PC-3 (cell line): ENCODE measurements around the gene BHLHA15. TPM values are rescaled to one million over a fixed set of nuclear protein-coding genes. Genes with fewer than 3 reads are reported as not detected.
A peak's percentile ranks its signal among the peaks of the same experiment; 100 is the strongest.

Experiments
- ATAC-seq: fragments of 200-7000 bp; cut with Tn5 transposase; 2 replicates; pipeline ENCODE4 v1.9.1; 2020; ENCODE audit warnings: mild to moderate bottlenecking, moderate library complexity
- BruUV-seq: library from RNA; stranded (reverse); fragments of 400-500 nt; replicated peaks from 2 replicates; lab custom pipeline; 2021; lab: Mats Ljungman, UMichigan
- CTCF ChIA-PET: fragments of 300-600 bp; sonication (Branson Sonifier 250); formaldehyde crosslinking; loops from one replicate; lab custom pipeline; 2022; ENCODE audit warnings: antibody characterized with exemption; lab: Charles Lee
- POLR2A ChIA-PET: fragments of 300-600 bp; sonication (Branson Sonifier 250); formaldehyde crosslinking; loops from one replicate; lab custom pipeline; 2022; ENCODE audit warnings: antibody characterized with exemption; ENCODE audit not compliant: unreplicated experiment; lab: Charles Lee
- DNase-seq: peaks from one replicate; pipeline ENCODE4 v3.0.0-alpha.2; 2015
- H2AFZ ChIP-seq: fragments of 300-600 bp; sonication (generic); 2 replicates; pipeline ENCODE4 v1.6.0; 2016; ENCODE audit warnings: antibody characterized with exemption, low read length
- H3F3A ChIP-seq: fragments of 300-600 bp; sonication (generic); one replicate; pipeline ENCODE4 v1.6.0; 2017; ENCODE audit warnings: antibody characterized with exemption, low read length, control low read depth, mild to moderate bottlenecking; ENCODE audit not compliant: unreplicated experiment
- H3K27ac ChIP-seq: fragments of 300-600 bp; sonication (generic); 2 replicates; pipeline ENCODE4 v1.5.1; 2016; ENCODE audit warnings: mild to moderate bottlenecking, low read length
- H3K27me3 ChIP-seq: fragments of 300-600 bp; sonication (generic); 2 replicates; pipeline ENCODE4 v1.6.1; 2016; ENCODE audit warnings: low read length, mixed read lengths
- H3K36me3 ChIP-seq: fragments of 300-600 bp; sonication (generic); 2 replicates; pipeline ENCODE4 v1.6.1; 2016; ENCODE audit warnings: low read depth, mixed run types, low read length, mixed read lengths
- H3K4me1 ChIP-seq: fragments of 300-600 bp; sonication (generic); 2 replicates; pipeline ENCODE4 v1.5.1; 2016; ENCODE audit warnings: low read length; ENCODE audit not compliant: insufficient read depth
- H3K4me2 ChIP-seq: fragments of 300-600 bp; sonication (generic); 2 replicates; pipeline ENCODE4 v1.6.0; 2016; ENCODE audit warnings: low read length
- H3K4me3 ChIP-seq: fragments of 300-600 bp; sonication (generic); 2 replicates; pipeline ENCODE4 v1.5.1; 2016; ENCODE audit warnings: mild to moderate bottlenecking, low read length, mixed read lengths
- H3K79me2 ChIP-seq: fragments of 300-600 bp; sonication (generic); 2 replicates; pipeline ENCODE4 v1.6.1; 2017; ENCODE audit warnings: low read length, mixed read lengths
- H3K9ac ChIP-seq: fragments of 300-600 bp; sonication (generic); 2 replicates; pipeline ENCODE4 v1.6.0; 2016; ENCODE audit warnings: mild to moderate bottlenecking, low read length
- H3K9me2 ChIP-seq: fragments of 300-600 bp; sonication (generic); replicated peaks from 2 replicates; pipeline ENCODE4 v1.6.1; 2016; ENCODE audit warnings: mixed run types, low read length, mixed read lengths
- H3K9me3 ChIP-seq: fragments of 300-600 bp; sonication (generic); 2 replicates; pipeline ENCODE4 v1.6.1; 2016; ENCODE audit warnings: low read length, mixed read lengths
- H4K20me1 ChIP-seq: fragments of 300-600 bp; sonication (generic); 2 replicates; pipeline ENCODE4 v1.6.1; 2016; ENCODE audit warnings: low read length, mixed read lengths
- CTCF ChIP-seq: fragments of 300-600 bp; sonication (generic); conservative IDR thresholded peaks from 2 replicates; pipeline ENCODE4 v1.5.1; 2017; ENCODE audit warnings: antibody characterized with exemption, low read depth, mild to moderate bottlenecking, low read length
- EZH2 ChIP-seq: fragments of 300-600 bp; sonication (generic); IDR thresholded peaks from one replicate; pipeline ENCODE4 v1.6.1; 2017; ENCODE audit warnings: antibody characterized with exemption, mild to moderate bottlenecking, low read length; ENCODE audit not compliant: unreplicated experiment
- EZH2phosphoT487 ChIP-seq: fragments of 300-600 bp; sonication (generic); IDR thresholded peaks from 2 replicates; pipeline ENCODE4 v1.6.1; 2018; ENCODE audit warnings: mild to moderate bottlenecking, antibody characterized with exemption, low read length, borderline replicate concordance
- intact Hi-C: fragments of 100-400 bp; cut with micrococcal nuclease; formaldehyde crosslinking; loops from 2 replicates; pipeline ENCODE4 v1.9.0; 2023
- total RNA-seq: library from RNA; depleted of rRNA; stranded (reverse); fragments of >200 nt; gene quantifications from 2 replicates; pipeline ENCODE4 v1.2.3, GENCODE V29; 2014

Gene BHLHA15
- total RNA-seq, 1 experiment from 2014 or later, result 12.0 TPM

- Histone ChIP-seq H4K20me1 (no peaks in the 10 kb centered on the region), H3K4me1 (peaks cover 17% of the 10 kb centered on the region), H3K27me3 (no peaks in the 10 kb centered on the region), H3K9me2 (no peaks in the 10 kb centered on the region), H3K4me2 (no peak overlapping the region), H3K36me3 (peaks cover 3% of the 10 kb centered on the region; the same call in 1 of the 2 replicates), H3K79me2 (no peaks in the 10 kb centered on the region), H3K27ac (peak overlapping the region; percentile 83), H2AFZ (no peak overlapping the region), H3K9me3 (no peaks in the 10 kb centered on the region), H3K4me3 (no peak overlapping the region), H3F3A (no peaks in the 10 kb centered on the region), H3K9ac (peak overlapping the region; percentile 42; the same call in 1 of the 2 replicates)
- intact Hi-C loops, result no loop called here
- DNase-seq (no peak), ATAC-seq (no peak; the same call in 1 of the 2 replicates)
- TF ChIP-seq CTCF (no peak), EZH2phosphoT487 (no peak), EZH2 (no peak)
- no TSS peak for BruUV-seq
- ChIA-PET CTCF (no interaction called here), POLR2A (no interaction called here)
These were observed 33.7 kb upstream of the BHLHA15 start for GRCh38 chr7:98177553-98177952.

GRCh38 chr7:98178321-98178720 lies 32.9 kb upstream of the BHLHA15 start:
- H2AFZ ChIP-seq, result no peak overlapping the region
- H3K36me3 ChIP-seq, result no peaks in the 10 kb centered on the region; the same call in 1 of the 2 replicates
- CTCF ChIA-PET, result no interaction called here
- no peaks in the 10 kb centered on the region for H3K9me3 ChIP-seq
- POLR2A ChIA-PET, result no interaction called here
- H3K4me3 ChIP-seq, result no peak overlapping the region
- peaks cover 17% of the 10 kb centered on the region for H3K4me1 ChIP-seq
- H4K20me1 ChIP-seq, result no peaks in the 10 kb centered on the region
- H3K9me2 ChIP-seq, result no peaks in the 10 kb centered on the region
- intact Hi-C loops, result no loop called here
- peak overlapping the region; percentile 70 for H3K4me2 ChIP-seq
- TF ChIP-seq EZH2 (no peak), EZH2phosphoT487 (no peak), CTCF (no peak)
- DNase-seq (peak; percentile 84), ATAC-seq (peak; percentile 95)
- H3K27me3 ChIP-seq, result no peaks in the 10 kb centered on the region
- peak overlapping the region; percentile 83 for H3K27ac ChIP-seq
- BruUV-seq, result no TSS peak
- no peaks in the 10 kb centered on the region for H3K79me2 ChIP-seq
- H3K9ac ChIP-seq, result peak overlapping the region; percentile 54
- no peaks in the 10 kb centered on the region for H3F3A ChIP-seq

GRCh38 chr7:98178762-98179490 lies 32.3 kb upstream of the BHLHA15 start:
- no peaks in the 10 kb centered on the region for H3K9me3 ChIP-seq
- no peak for TF ChIP-seq CTCF
- TF ChIP-seq EZH2, result no peak
- no TSS peak for BruUV-seq
- ATAC-seq (no peak), DNase-seq (no peak)
- H2AFZ ChIP-seq, result no peak overlapping the region
- no peaks in the 10 kb centered on the region; the same call in 1 of the 2 replicates for H3K36me3 ChIP-seq
- H3K4me1 ChIP-seq, result peaks cover 17% of the 10 kb centered on the region
- ChIA-PET POLR2A (no interaction called here), CTCF (interaction anchor here (0.6 kb wide), 1 partner anchor 167 kb away, joined by 5 read pairs; no protein-coding TSS in a partner anchor)
- H3K27ac ChIP-seq, result peak overlapping the region; percentile 83
- no peak overlapping the region for H3K4me3 ChIP-seq
- no peaks in the 10 kb centered on the region for H3K9me2 ChIP-seq
- H3K27me3 ChIP-seq, result no peaks in the 10 kb centered on the region
- no peaks in the 10 kb centered on the region for H3F3A ChIP-seq
- H3K9ac ChIP-seq, result peak overlapping the region; percentile 54
- H3K4me2 ChIP-seq, result peak overlapping the region; percentile 70
- H3K79me2 ChIP-seq, result no peaks in the 10 kb centered on the region
- intact Hi-C loops, result no loop called here
- H4K20me1 ChIP-seq, result no peaks in the 10 kb centered on the region
